Measurements from ENCODE around the gene GAB1. TPM values are rescaled to one million over a fixed set of nuclear protein-coding genes. Genes with fewer than 3 reads are reported as not detected.
A peak's percentile ranks its signal among the peaks of the same experiment; 100 is the strongest.
"Not testable (repeated sequence)": the region's sequence is repeated elsewhere in the genome, so short reads cannot be mapped to it uniquely, and the experiment has no call there.

The GAB1 gene
- total RNA-seq, 3 donors from 2014 or later = 62.3 to 104 (median 84.0) TPM

DNA sequence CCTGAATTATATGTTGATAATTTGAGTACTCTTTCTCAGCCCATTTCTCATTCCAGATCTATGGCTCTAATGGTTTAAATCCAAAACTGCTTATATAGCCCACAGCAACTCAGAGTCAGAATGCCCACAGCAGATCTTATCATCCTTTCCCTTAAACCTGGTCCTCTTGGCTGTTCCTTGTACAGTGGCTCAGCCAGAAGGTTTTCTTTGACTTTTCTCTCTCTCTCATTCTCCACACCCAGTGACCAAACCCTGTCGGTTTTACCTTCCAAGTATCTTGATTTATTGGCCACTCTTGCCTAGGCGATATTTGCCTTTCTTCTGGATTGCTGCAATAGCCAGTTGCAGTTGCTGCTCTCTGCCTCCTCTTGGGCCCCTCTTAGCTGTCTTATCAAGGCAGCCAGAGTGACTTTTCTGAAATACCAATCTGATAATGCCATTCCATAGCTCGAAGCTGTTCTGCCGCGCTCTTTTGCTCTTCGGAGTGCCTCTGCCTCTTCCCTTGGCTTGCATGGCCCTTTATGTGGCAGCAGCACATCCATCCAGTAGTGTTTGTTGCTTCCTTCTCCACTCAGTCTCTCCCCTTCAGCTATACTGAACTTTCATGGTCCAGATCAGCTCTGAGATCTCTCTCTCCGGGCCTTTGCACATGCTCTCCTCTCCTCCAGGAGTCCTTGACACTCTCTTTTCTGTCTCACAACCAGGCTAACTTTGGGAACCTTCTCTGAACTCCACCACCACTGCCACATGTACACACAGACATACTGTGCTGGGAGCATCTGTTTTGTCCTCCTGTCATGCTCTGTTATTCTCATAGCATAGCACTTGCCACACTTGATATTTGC is 11.8 kb downstream of the GAB1 start:
- no peak for ATAC-seq
- Histone ChIP-seq H3K4me3 (no peak overlapping the region), H3K36me3 (ENCODE audit: low read depth) (no peaks in the 10 kb centered on the region), H3K4me1 (ENCODE audit: low read depth) (peaks cover 49% of the 10 kb centered on the region), H3K9me3 (no peaks in the 10 kb centered on the region)
- DNase-seq = peak in 2 of 3 donors; percentile 37 to 57
- intact Hi-C loops (cut with DNase I, micrococcal nuclease) = no loop called here
- TF ChIP-seq, protein P1, sequence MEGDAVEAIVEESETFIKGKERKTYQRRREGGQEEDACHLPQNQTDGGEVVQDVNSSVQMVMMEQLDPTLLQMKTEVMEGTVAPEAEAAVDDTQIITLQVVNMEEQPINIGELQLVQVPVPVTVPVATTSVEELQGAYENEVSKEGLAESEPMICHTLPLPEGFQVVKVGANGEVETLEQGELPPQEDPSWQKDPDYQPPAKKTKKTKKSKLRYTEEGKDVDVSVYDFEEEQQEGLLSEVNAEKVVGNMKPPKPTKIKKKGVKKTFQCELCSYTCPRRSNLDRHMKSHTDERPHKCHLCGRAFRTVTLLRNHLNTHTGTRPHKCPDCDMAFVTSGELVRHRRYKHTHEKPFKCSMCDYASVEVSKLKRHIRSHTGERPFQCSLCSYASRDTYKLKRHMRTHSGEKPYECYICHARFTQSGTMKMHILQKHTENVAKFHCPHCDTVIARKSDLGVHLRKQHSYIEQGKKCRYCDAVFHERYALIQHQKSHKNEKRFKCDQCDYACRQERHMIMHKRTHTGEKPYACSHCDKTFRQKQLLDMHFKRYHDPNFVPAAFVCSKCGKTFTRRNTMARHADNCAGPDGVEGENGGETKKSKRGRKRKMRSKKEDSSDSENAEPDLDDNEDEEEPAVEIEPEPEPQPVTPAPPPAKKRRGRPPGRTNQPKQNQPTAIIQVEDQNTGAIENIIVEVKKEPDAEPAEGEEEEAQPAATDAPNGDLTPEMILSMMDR (IDR thresholded peaks at IDR 0.05) = no peak

GRCh38 chr4:143349858-143350527 is 13.3 kb downstream of the GAB1 start:
- intact Hi-C loops (cut with DNase I, micrococcal nuclease); H3K4me3 ChIP-seq; H3K36me3 ChIP-seq (ENCODE audit: low read depth); H3K9me3 ChIP-seq; ATAC-seq; DNase-seq: not testable (repeated sequence)
- peaks cover 47% of the 10 kb centered on the region for H3K4me1 ChIP-seq (ENCODE audit: low read depth)

DNA sequence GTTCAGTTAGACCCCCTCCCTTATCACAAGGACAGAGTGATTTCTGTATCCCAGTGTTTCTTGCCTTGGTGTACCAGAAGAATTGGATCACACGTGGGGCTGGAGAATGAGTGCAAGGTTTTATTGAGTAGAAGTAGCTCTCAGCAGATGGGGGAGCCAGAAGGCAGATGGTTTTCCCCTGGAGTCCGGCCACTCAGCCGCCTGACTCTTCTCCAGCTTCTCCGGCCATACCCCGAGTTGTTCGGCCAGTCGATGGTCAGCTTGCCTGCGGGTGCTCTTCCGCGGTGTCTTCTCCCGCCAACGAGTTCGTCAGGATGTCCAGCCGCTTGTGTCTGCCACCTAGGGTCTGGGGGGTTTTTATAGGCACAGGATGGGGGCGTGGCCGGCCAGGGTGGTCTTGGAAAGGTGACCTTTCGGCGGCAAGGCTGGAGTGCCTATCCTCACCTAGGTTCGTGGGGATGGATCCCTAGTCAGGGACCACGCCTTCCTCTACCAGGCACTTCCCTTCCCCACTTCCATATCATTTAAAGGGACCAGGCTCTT is 14.5 kb downstream of the GAB1 start:
- peaks cover 40% of the 10 kb centered on the region for H3K4me1 ChIP-seq (ENCODE audit: low read depth)

DNA sequence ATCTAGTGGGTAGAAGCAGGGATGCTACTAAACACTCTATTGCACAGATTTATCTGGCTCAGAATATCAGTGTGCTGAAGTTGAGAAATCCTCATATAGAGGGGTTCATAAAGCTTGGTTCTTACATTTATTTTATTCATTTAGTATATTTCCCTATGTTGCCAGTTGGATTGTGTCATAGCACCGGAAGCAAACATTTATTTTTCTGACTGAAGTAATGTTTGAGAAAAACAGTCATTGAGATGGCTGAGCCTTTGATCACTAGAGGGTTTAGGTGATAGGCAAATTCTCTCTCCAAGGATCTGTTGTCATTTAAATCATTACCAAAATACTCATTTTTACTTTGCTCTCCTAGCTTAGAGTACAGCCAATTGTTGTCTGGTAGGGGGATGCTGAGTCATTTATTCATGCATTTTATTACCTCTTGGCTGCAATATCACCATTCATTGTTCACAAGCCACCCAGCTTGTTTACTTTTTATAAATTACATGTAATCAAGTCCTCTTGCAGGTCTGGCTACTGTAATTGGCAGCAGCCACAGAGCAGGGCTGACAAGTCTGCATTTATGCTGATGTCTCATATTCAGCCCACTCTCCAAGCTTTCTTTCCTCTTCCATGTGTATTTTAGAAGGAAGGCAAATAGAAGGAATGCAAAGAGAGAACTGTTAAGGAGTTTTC is 15.2 kb downstream of the GAB1 start:
- peak; percentile 82 for ATAC-seq
- no peak overlapping the region for H3K4me3 ChIP-seq
- TF ChIP-seq, protein P1 (IDR thresholded peaks at IDR 0.05) = no peak
- no peaks in the 10 kb centered on the region for H3K9me3 ChIP-seq
- peak; percentile 41 to 61 (median 59) for DNase-seq
- no peaks in the 10 kb centered on the region for H3K36me3 ChIP-seq (ENCODE audit: low read depth)
- peaks cover 46% of the 10 kb centered on the region for H3K4me1 ChIP-seq (ENCODE audit: low read depth)
- intact Hi-C loops (cut with DNase I, micrococcal nuclease) = no loop called here

More for the DNA sequence above, 14.5 kb downstream of the GAB1 start:
- DNase-seq = peak in 2 of 3 donors; percentile 48 to 58
- Histone ChIP-seq H3K36me3 (ENCODE audit: low read depth) (no peaks in the 10 kb centered on the region), H3K4me3 (no peak overlapping the region), H3K9me3 (no peaks in the 10 kb centered on the region)
- TF ChIP-seq, protein P1 (IDR thresholded peaks at IDR 0.05) = no peak
- intact Hi-C loops (cut with DNase I, micrococcal nuclease) = no loop called here
- no peak for ATAC-seq

GRCh38 chr4:143352720-143353119 is 16.0 kb downstream of the GAB1 start:
- H3K36me3 ChIP-seq (ENCODE audit: low read depth) = no peaks in the 10 kb centered on the region
- ATAC-seq (no peak), DNase-seq (no peak)
- no peaks in the 10 kb centered on the region for H3K9me3 ChIP-seq
- intact Hi-C loops (cut with DNase I, micrococcal nuclease) = no loop called here
- TF ChIP-seq, protein P1 (IDR thresholded peaks at IDR 0.05) = no peak
- no peak overlapping the region for H3K4me3 ChIP-seq
- peaks cover 54% of the 10 kb centered on the region for H3K4me1 ChIP-seq (ENCODE audit: low read depth)

All from mucosa of descending colon (tissue), 3 donors.